Prostate gland (tissue), 2 donors: ENCODE data around the gene DNAH3.

Experiments used
- CTCF ChIP-seq, 4 experiments: fragments of 200-600 bp in 2 of 4; fragments of 450-650 bp in 2 of 4; sonication (generic) in 2 of 4; IDR thresholded peaks; 1 replicate in 3 of 4; 2 replicates in 1 of 4; pipeline ENCODE4 v1.5.1; 2016 to 2019; ENCODE audit warnings: antibody characterized with exemption in 4 of 4, mild to moderate bottlenecking in 2 of 4, moderate library complexity in 2 of 4
- POLR2A ChIP-seq: fragments of 450-650 bp; IDR thresholded peaks from one replicate; pipeline ENCODE4 v1.6.1; 2016; ENCODE audit warnings: antibody characterized with exemption, mild to moderate bottlenecking
- POLR2AphosphoS5 ChIP-seq: sonication (generic); formaldehyde crosslinking; IDR thresholded peaks from one replicate; pipeline ENCODE4 v1.6.1; 2017; ENCODE audit warnings: antibody characterized with exemption

GRCh38 chr16:21088143-21088542 is 62.5 kb downstream of the DNAH3 start:
- TF ChIP-seq CTCF (IDR thresholded peaks at IDR 0.05) (no peak), POLR2AphosphoS5 (no peak), POLR2A (no peak)
